ENCODE data around the gene PDZD4. TPM values are rescaled to one million over a fixed set of nuclear protein-coding genes. Genes with fewer than 3 reads are reported as not detected.

Gene PDZD4
- polyA plus RNA-seq, 3 donors: 1.5 to 2.7 (median 2.1) TPM

GRCh38 chrX:153848325-153848724 is 18.0 kb upstream of the PDZD4 start:
- no peak overlapping the region for H3K27ac ChIP-seq (ENCODE audit: low read depth, low read length)
- WGBS, 3 donors: 59 to 79% (median 64%) methylated on average over 3 of the region's 3 CpGs

DNA sequence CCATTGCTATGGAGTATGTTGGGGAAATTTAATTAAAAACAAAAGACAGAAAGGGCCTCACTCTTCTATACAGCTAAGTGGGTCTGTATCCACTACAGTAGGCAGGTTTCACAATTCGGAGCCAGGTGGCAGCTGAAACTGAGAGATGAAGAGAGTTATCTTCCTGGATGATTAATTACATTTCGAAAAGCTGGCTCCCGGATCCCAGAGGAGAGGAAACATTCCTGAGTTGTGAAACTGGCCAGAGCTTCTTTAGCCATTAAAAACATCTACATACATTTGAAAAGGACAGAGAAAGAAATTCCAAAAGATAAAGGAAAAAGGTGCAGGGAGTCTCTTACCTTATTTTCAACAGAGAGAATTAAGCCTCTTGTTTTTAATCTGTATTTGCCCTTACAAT is 15.5 kb upstream of the PDZD4 start:
- 19 to 33% (median 19%) methylated on average over 3 of the region's 3 CpGs for WGBS, 3 donors
- H3K27ac ChIP-seq (ENCODE audit: low read depth, low read length): no peak overlapping the region

DNA sequence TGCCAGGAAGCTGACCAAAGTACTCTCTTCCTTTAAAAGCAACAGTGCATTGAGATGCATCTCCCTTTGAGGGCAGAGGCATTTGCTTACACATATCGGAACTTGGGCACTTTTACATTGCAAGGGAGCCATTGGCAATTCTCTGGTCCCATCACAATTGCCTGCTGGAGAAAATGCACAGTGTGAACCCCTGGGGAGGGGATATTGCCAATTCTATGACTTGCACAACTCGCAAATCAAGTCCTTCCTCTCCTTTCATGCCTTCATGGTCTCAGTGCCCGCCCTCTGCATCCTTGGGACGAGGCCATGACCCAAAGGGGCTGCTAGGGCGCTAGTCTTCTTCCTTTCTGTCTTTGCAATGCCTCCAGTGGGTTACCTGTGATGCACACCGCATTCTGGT is 14.9 kb upstream of the PDZD4 start:
- no peak overlapping the region for H3K27ac ChIP-seq (ENCODE audit: low read depth, low read length)
- WGBS, 3 donors: 34 to 40% (median 35%) methylated on average over 6 of the region's 6 CpGs

DNA sequence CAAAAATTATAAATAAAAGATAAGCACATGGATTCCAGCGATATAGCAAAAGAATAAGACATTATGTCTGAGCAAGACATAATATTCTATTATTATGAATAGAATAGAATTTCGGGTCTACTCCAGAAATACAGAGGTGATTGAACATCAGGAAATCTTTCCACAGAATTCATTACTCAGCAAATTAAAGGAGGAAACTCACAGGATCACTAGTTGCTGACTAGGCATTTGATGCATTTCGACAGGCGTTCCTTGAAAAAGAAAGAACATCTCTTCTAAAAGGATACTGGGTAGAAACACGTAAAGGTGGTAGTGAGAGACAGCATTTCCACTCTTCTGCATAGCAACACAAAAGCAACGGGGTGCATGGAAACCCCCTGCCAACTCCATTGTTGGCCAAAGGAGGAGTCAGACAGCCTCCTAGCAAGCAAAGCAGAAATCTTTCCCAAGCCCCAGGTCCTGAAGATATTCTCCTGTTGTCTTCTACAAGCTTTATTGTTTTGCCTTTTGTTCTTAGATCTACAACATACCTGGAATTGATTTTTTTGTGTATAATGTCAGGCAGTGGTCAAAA is 14.3 kb upstream of the PDZD4 start:
- no peak overlapping the region for H3K27ac ChIP-seq (ENCODE audit: low read depth, low read length)
- WGBS, 3 donors: 14 to 37% (median 28%) methylated on average over 6 of the region's 6 CpGs

GRCh38 chrX:153836921-153837320 is 6.6 kb upstream of the PDZD4 start:
- H3K27ac ChIP-seq (ENCODE audit: low read depth, low read length): no peak overlapping the region
- 82 to 91% (median 88%) methylated on average over 6 of the region's 6 CpGs for WGBS, 3 donors

- 78 to 96% (median 92%) methylated on average over 9 to 10 of the region's 10 CpGs for WGBS, 3 donors
- H3K27ac ChIP-seq (ENCODE audit: low read depth, low read length): no peak overlapping the region
Observed at GRCh38 chrX:153832728-153833127, 2.4 kb upstream of the PDZD4 start.

GRCh38 chrX:153831429-153832150 is 1.2 kb upstream of the PDZD4 start:
- WGBS, 3 donors: 62 to 75% (median 65%) methylated on average over 10 to 23 of the region's 23 CpGs
- H3K27ac ChIP-seq (ENCODE audit: low read depth, low read length): no peak overlapping the region

DNA sequence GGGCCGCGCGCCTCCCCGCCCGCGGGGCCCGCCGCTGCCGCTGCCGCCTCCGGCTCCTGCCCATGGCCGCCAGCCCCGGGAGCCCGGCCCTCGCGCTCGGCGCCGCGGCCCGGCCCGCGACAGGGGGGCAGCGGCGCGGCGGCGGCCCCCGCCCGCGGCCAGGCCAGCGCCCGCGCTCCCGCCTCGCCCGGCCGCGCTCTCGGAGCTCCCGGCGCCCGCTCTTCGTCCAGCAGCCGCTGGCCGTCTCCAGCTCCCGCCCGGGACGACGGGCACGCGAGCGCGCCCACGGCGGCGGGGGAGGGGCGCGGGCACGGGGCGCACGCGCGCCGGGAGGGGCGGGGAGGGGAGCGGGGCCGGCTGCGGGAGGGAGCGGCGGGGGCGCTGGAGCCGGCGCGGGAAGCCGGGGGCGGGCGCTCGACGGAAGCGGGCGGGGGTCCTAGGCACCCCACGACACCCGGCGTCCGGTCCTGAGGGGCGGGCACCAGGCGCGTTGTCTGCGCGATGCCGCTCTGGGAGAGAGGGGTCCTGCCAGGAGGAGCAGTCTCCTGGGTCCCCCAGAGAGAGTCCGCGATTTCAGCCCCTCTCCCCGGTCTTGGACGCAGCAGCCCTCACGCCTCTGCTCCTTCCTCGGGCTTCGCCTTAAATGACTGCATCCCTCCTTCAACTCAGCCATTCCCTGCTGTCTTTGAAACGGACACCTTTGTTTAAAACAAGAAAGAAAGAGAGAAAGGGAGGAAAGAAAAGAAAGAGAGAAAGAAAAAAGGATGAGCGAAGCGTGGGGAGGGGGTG is 490 bp upstream of the PDZD4 start:
- 3 to 27% (median 6%) methylated on average over 10 to 76 of the region's 102 CpGs for WGBS, 3 donors

DNA sequence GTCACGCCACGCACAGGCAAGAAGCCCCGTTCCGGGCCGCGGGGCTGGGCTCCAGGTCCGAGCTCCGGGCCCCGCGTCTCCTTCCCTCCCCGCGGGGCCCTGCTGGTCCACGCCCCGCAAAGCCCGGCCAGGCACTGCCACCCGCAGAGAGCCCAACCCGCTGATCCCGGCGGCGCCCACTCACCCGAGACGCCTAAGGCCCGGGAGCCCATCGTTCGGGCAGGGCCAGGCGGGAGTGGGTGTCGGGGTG is 870 bp downstream of the PDZD4 start:
- H3K27ac ChIP-seq (ENCODE audit: low read depth, low read length): no peak overlapping the region
- WGBS, 3 donors: 2 to 35% (median 3%) methylated on average over 7 to 26 of the region's 27 CpGs

More for the DNA sequence above, 490 bp upstream of the PDZD4 start:
- no peak overlapping the region for H3K27ac ChIP-seq (ENCODE audit: low read depth, low read length)

- no peak overlapping the region for H3K27ac ChIP-seq (ENCODE audit: low read depth, low read length)
- 8 to 23% (median 11%) methylated on average over 22 to 45 of the region's 50 CpGs for WGBS, 3 donors
Observed at GRCh38 chrX:153828723-153829548, 1.4 kb downstream of the PDZD4 start.

DNA sequence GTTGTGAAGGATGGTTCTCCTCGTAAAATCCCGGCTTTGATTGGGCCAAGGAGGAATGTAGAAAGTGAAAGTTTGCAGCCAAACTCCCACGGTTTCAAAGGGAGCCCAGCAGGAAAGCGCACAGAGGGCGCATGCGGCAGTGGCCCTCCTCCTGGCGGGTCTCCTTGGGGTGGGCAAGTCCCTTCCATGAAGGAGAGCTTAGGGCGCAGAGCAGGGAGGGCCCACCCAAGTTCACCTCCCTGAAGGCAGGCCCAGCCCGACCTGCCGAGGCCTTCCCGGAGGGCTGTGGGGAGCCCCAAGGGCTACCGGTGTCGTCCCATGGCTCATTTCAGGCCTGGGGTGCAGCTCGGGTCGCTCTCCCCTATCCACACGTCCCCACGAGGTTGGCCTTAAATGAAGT is 2.0 kb downstream of the PDZD4 start:
- H3K27ac ChIP-seq (ENCODE audit: low read depth, low read length): no peak overlapping the region
- 29 to 56% (median 39%) methylated on average over 13 to 17 of the region's 17 CpGs for WGBS, 3 donors

DNA sequence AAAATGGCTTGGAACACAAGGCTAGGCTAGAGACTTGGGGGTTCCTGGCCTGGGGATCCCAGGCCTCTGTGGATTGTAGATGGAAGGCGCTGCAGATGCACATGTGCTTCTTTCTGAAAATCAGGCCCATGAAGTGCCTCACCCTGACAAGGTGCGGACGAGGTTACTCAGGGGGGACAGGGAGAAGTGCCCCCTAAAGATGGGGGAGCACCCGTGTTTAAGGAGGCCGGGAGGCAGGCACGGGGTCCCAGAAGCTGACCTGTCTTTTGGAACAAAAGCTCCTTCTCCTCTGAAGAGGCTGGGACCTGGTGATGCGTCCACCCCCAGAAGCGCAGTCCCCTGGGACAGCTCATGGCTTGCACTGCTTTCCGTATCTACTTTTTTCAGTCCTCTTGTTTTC is 2.4 kb downstream of the PDZD4 start:
- H3K27ac ChIP-seq (ENCODE audit: low read depth, low read length): no peak overlapping the region
- 74 to 96% (median 77%) methylated on average over 4 to 9 of the region's 9 CpGs for WGBS, 3 donors

DNA sequence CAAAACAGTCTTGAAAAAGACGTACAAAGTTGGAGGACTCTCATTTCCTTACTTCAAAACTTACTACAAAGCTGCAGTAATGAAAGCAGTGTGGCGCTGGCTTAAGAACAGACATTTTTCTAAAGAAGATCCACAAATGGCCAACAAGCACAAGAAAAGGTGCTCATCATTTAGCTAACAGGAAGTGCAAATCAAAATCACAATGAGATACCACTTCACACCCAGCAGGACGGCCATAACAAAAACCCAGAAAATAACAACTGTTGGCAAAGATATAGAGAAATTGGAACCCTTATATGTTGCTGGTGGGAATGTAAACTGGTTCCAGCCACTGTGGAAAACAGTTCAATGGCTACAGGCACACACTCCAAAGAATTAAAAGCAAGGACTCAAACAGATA is 3.3 kb downstream of the PDZD4 start:
- 64 to 80% (median 80%) methylated on average over 3 of the region's 3 CpGs for WGBS, 3 donors
- no peak overlapping the region for H3K27ac ChIP-seq (ENCODE audit: low read depth, low read length)

- 83 to 86% (median 85%) methylated on average over 7 to 8 of the region's 8 CpGs for WGBS, 3 donors
- H3K27ac ChIP-seq (ENCODE audit: low read depth, low read length): no peak overlapping the region
Observed at GRCh38 chrX:153825042-153825441, 5.3 kb downstream of the PDZD4 start.

DNA sequence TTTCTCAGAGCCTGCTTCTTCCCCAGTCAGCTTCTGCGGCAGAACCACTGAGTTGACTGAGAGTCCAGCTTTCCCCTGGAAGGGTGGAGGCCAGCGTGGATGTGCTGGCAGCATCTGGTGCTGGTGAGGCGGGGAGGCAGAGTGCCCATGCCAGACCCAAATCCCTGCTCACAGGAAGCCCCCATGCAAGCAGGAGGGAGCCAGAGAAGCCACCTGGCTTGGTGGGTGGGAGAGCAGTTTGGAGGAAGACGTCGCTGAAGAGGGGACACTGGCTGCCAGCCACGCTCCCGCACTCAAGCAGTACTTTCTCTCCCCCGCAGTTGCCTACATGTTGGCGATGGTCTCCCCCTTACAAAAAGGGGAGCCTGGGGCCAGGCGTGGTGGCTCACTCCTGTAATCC is 6.0 kb downstream of the PDZD4 start:
- no peak overlapping the region for H3K27ac ChIP-seq (ENCODE audit: low read depth, low read length)
- WGBS, 3 donors: 78 to 91% (median 85%) methylated on average over 10 of the region's 10 CpGs

GRCh38 chrX:153821066-153821465 is 9.3 kb downstream of the PDZD4 start:
- WGBS, 3 donors: 79 to 94% (median 88%) methylated on average over 8 to 9 of the region's 9 CpGs
- no peak overlapping the region for H3K27ac ChIP-seq (ENCODE audit: low read depth, low read length)

GRCh38 chrX:153820601-153821000 is 9.7 kb downstream of the PDZD4 start:
- 72 to 85% (median 80%) methylated on average over 7 of the region's 7 CpGs for WGBS, 3 donors
- H3K27ac ChIP-seq (ENCODE audit: low read depth, low read length): no peak overlapping the region

- no peak overlapping the region for H3K27ac ChIP-seq (ENCODE audit: low read depth, low read length)
Observed at GRCh38 chrX:153819384-153820040, 10.8 kb downstream of the PDZD4 start.

More at GRCh38 chrX:153819384-153820040, 10.8 kb downstream of the PDZD4 start:
- 27 to 45% (median 33%) methylated on average over 19 to 23 of the region's 23 CpGs for WGBS, 3 donors
